NB4 (cell line): ENCODE measurements around the gene EGFL7.

Source experiments
- CTCF ChIP-seq: IDR thresholded peaks from one replicate; pipeline ENCODE4 v1.5.1; 2012; ENCODE audit warnings: low read depth, low read length
- MAX ChIP-seq: IDR thresholded peaks from 2 replicates; pipeline ENCODE4 v1.6.1; 2011; ENCODE audit warnings: low read depth, low read length
- MYC ChIP-seq: IDR thresholded peaks from 2 replicates; pipeline ENCODE4 v1.6.1; 2011; ENCODE audit warnings: low read depth, low read length
- POLR2A ChIP-seq: IDR thresholded peaks from 2 replicates; pipeline ENCODE4 v1.6.1; 2011; ENCODE audit warnings: mild to moderate bottlenecking; ENCODE audit not compliant: insufficient read length; ENCODE audit errors: extremely low read depth

GRCh38 chr9:136623016-136623841 lies 39.5 kb upstream of the EGFL7 start:
- no peak for TF ChIP-seq CTCF
- no peak for TF ChIP-seq MAX
- TF ChIP-seq POLR2A = no peak
- TF ChIP-seq MYC = no peak
